Measurements from ENCODE around the gene MVB12B. TPM values are rescaled to one million over a fixed set of nuclear protein-coding genes. Genes with fewer than 3 reads are reported as not detected.

Gene MVB12B
- total RNA-seq, 2 donors from 2014 or later: 9.8 to 15.8 TPM

DNA sequence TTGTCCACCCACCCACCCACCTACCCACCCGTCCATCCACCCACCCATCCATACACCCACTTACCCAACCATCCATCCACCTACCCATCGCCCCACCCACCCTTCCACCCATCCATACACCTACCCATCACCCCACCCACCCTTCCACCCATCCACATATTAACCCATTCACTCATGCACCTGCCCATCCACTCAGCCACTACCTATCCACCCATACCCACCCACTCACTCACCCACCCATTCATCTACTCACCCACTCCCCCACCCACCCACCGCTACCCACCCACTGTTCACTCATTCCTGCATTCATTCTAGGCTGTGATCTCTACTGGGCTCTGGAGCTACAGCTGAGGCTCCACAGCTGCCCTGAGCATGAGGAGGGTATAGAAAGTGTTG, 169.6 kb downstream of the MVB12B start:
- Histone ChIP-seq H3K9ac (ENCODE audit: low read depth in 2 of 2, low read length in 2 of 2) (no peak overlapping the region), H3K9me3 (no peaks in the 10 kb centered on the region), H3K27ac (no peak overlapping the region), H3K36me3 (no peaks in the 10 kb centered on the region), H3K4me3 (no peak overlapping the region), H3K27me3 (peaks cover 4% of the 10 kb centered on the region), H3K4me1 (peaks cover 5% of the 10 kb centered on the region)
- TF ChIP-seq, protein P1, sequence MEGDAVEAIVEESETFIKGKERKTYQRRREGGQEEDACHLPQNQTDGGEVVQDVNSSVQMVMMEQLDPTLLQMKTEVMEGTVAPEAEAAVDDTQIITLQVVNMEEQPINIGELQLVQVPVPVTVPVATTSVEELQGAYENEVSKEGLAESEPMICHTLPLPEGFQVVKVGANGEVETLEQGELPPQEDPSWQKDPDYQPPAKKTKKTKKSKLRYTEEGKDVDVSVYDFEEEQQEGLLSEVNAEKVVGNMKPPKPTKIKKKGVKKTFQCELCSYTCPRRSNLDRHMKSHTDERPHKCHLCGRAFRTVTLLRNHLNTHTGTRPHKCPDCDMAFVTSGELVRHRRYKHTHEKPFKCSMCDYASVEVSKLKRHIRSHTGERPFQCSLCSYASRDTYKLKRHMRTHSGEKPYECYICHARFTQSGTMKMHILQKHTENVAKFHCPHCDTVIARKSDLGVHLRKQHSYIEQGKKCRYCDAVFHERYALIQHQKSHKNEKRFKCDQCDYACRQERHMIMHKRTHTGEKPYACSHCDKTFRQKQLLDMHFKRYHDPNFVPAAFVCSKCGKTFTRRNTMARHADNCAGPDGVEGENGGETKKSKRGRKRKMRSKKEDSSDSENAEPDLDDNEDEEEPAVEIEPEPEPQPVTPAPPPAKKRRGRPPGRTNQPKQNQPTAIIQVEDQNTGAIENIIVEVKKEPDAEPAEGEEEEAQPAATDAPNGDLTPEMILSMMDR (IDR thresholded peaks at IDR 0.05): no peak
- intact Hi-C loops (cut with DNase I): no loop called here
- no peak for DNase-seq

DNA sequence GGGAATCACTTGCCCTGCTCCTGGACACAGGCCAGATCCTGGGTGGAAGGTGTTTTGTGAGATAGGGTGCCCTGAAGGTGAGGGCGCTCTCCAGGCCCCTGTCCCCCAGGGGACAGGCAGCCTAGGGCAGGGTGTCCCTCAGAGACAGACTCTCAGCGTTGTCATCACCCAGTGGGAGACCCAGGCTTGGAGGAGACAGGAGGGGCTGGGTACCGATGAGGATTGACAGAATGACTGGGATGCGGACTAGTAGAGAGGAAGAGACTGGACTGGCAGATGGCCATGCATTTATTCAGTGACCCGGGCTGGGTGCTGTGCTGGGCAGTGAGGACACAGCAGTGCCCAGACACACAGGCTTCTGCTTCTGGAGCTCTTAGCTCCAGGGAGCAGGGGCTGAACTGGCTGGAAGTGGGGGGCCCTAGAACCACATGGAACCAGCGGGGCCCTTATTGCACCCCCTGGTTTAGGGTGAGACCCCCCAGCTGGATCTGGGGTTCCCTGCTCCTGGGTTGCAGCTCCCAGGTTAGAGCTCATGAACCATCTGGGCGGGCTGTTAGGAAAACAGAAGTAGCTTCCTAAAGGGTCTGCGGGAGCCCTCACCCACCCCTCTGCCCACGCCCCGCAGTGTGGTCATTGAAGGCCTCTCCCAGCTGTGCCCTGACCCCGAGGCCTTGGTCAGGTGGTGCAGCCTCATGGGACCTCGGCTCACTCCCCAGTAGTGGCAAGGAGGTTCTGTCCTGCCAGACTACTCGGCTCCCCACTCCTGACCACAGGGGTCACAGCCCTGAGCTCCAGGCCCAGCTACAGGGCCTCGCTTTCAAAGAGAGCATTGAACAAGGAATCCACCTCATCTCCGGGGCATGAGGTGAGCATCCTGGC, 170.4 kb downstream of the MVB12B start:
- Histone ChIP-seq H3K9me3 (no peaks in the 10 kb centered on the region), H3K36me3 (no peaks in the 10 kb centered on the region), H3K27me3 (peaks cover 4% of the 10 kb centered on the region), H3K4me3 (no peak overlapping the region), H3K9ac (ENCODE audit: low read depth in 2 of 2, low read length in 2 of 2) (no peak overlapping the region), H3K27ac (no peak overlapping the region), H3K4me1 (peaks cover 5% of the 10 kb centered on the region)
- TF ChIP-seq, protein P1 (IDR thresholded peaks at IDR 0.05): no peak
- DNase-seq: no peak
- intact Hi-C loops (cut with DNase I): no loop called here

DNA sequence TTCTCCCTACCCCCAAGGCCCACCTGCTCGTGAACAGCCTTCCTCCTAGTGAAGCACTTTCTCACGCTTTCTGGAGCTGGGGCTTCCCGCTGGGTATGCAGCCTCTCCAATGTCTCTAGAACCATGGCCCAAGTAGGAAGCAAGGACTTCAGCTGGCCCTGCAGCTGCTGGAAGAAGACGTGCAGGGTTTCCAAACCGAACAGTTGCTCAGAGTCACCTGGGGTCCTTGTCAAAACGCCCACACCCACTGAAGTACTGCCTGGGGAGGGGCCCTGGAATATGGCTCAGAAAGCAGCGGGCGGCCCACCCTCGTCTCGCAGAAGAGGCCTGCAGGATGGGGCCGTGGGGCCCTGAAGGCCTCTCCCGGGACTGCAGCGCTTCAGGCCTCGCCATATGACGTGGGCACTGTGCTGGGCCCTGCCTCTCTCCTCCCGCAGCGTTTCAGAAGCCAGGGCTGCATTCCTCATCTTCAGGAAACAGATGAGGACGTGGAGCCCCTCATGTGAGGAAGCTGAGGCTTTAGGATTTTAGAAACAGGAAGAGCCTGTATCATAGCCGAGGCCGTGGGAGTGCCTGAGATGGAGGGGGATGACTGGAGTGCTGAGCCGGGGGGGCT, 171.1 kb downstream of the MVB12B start:
- no peak for DNase-seq
- Histone ChIP-seq H3K27me3 (peaks cover 4% of the 10 kb centered on the region), H3K36me3 (no peaks in the 10 kb centered on the region), H3K9me3 (no peaks in the 10 kb centered on the region), H3K9ac (ENCODE audit: low read depth in 2 of 2, low read length in 2 of 2) (no peak overlapping the region), H3K27ac (no peak overlapping the region), H3K4me1 (peaks cover 5% of the 10 kb centered on the region), H3K4me3 (no peak overlapping the region)
- intact Hi-C loops (cut with DNase I): no loop called here
- TF ChIP-seq, protein P1 (IDR thresholded peaks at IDR 0.05): no peak

DNA sequence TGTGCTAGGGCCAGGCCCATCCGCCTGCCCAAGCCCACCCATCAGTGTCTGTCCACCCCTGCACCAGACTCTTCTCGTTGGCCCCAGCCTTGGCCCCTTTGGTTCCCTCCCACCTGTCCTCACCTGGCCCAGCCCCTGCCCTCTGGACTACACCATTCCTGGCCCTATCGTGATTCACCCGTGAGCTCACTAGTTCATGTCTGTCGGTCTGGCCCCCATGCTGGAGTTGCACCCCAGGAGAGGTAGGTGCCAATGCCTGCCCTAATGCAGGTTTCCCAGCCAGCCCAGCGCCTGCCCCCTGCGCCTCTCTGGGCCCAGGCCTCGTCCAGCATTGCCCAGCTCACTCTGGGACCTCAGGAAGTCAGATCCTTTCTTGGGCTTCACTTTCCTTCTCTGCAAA, 171.7 kb downstream of the MVB12B start:
- Histone ChIP-seq H3K9me3 (no peaks in the 10 kb centered on the region), H3K4me3 (no peak overlapping the region), H3K27me3 (peaks cover 4% of the 10 kb centered on the region), H3K9ac (ENCODE audit: low read depth in 2 of 2, low read length in 2 of 2) (no peak overlapping the region), H3K36me3 (no peaks in the 10 kb centered on the region), H3K27ac (no peak overlapping the region), H3K4me1 (peaks cover 5% of the 10 kb centered on the region)
- DNase-seq: no peak
- intact Hi-C loops (cut with DNase I): no loop called here
- TF ChIP-seq, protein P1 (IDR thresholded peaks at IDR 0.05): no peak

DNA sequence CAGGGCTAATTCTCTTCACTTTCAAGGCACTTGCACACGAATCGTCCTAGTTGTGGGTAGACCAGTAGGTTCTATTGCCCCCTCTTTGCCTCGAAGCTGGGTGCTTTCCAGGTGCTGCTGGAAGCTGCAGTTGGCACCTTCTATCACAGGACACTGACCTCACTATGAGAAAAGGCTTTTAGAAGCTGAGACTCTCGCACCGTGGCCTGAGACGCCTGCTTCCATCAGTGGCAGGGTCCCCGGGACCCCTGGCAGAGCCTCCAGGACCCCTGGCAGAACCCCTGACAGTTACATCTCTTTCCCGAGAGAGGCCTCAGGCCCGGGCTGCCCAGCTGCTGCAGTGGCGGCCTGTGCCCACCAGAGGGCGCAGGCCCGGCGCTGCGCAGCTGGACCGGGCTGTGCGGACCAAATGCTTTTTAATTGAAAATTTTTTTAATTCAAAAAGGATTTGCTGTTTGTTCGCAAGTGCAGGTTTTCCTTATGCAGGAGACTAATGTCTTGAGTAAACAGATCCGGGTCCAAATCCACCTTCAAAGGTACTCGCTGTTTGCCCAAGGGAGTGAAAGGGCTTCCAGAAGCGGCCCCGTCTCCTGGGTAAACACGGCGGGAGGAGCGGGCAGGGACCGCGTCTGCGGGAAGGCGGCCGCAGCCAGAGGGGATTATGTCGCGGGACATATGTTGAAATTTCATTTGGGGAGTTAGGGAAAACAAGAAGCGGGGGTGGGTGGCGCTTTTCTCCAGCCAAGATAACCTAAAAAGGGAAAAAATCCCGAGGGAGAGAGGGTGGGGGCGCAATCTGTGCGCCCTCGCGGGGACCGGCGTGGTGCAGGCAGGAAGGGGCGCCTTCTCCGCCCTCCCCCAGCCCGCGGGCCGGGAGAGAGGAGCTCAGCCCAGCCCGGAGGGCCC, 172.6 kb downstream of the MVB12B start:
- peak overlapping the region in 1 of 2 donors; percentile 50 for H3K9ac ChIP-seq (ENCODE audit: low read depth in 2 of 2, low read length in 2 of 2)
- H3K27ac ChIP-seq: no peak overlapping the region
- peak overlapping the region; percentile 25 for H3K4me3 ChIP-seq
- no peaks in the 10 kb centered on the region for H3K36me3 ChIP-seq
- intact Hi-C loops (cut with DNase I): no loop called here
- DNase-seq: no peak
- H3K4me1 ChIP-seq: peaks cover 5% of the 10 kb centered on the region
- TF ChIP-seq, protein P1 (IDR thresholded peaks at IDR 0.05): peak; percentile 100
- H3K27me3 ChIP-seq: peaks cover 4% of the 10 kb centered on the region
- no peaks in the 10 kb centered on the region for H3K9me3 ChIP-seq
